Jurkat, Clone E6-1 (cell line): ENCODE measurements around the gene AGBL4.

Experiments
- DNase-seq: peaks from one replicate; pipeline ENCODE4 v3.0.0-alpha.2; 2011; ENCODE audit warnings: low read depth, low spot score
- H3K4me3 ChIP-seq: 2 replicates; pipeline ENCODE4 v1.5.1; 2011; ENCODE audit warnings: mild to moderate bottlenecking, low read length, control low read depth, moderate library complexity

AGBL4 gene

DNA sequence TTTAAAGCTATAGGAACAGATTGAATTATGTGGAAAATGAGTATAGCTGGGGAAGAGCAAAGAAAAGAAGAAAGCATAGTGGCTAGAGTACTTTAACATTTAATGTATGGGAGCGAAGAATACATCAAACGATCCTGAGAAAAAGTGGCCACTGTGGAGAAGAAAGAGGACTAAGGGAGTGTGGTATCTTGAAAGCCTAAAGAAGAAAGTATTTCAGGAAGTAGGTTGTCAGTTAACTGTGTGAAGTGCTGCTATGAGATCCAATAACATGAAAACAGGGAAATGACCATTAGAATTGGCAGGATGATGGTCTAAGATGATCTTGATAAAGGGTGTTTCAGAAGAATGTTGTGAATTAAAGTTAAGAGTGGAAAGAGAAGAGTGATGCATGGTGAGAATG is 1027.4 kb downstream of the AGBL4 start:
- no peak for DNase-seq
- no peak overlapping the region for H3K4me3 ChIP-seq

DNA sequence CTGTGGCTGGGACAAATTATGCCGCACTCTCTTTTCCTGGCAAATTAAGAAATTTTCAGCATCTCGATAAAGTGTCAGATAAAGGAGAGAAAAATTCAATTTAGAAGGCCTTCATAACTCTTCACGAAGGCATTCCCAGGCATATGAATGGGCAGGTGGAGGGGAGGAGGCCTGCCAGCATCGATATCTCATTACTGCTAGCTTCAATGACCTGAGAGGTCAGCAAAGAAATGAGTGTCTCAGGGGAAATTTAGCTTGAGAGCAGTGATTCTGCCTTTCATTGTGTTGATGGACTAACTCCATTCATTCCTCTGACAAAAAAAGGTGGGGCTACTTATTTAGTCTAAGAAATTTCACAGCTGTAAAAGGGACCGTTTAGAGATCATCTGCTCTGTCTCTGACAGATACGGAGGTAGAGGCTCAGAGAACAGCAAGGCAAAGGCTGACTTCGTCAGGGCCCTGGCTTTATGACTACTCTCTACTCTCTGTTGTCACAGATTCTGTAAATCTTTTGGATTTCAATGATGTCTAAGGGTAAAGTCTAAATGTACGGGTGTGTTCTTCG is 1035.0 kb downstream of the AGBL4 start:
- DNase-seq, result no peak
- no peak overlapping the region for H3K4me3 ChIP-seq

DNA sequence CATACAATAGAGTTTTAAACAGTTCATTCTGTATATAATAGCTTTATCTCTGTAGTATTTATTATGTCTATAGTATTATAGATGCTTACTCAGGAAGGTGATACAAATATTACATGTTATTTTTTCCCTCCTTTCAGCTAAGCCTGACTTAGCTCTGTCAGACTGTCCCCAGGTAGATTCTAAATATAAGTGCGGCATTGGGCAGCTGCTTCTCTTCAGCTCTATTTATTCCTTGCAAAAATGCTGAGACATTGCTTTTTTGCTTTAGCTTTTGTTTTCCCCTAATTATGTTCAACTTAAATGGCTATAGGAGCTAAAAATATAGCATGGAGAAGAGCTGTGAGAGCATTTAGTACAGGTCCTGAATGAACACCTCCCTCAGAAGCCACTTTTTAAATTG is 1043.8 kb downstream of the AGBL4 start:
- no peak overlapping the region for H3K4me3 ChIP-seq
- DNase-seq, result no peak

DNA sequence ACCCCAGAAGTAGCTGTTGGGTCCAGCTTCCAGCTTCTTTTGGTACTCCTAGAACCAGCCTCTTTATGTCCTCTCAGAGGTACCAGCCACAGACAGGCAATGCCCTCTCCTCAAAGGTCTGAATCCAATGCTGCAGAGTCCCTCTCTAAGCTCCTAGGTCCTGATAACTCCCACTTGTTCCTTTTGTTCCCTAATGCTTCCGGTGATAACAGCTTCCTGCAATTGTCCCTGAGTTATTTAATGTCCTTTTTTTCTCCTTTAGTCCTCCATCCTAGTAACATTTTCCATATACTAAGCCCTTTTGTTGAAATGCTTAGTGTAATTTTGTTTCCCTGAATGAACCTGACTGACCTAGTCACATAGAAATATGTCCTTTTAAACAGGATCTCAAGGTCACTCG is 1045.3 kb downstream of the AGBL4 start:
- DNase-seq, result no peak

DNA sequence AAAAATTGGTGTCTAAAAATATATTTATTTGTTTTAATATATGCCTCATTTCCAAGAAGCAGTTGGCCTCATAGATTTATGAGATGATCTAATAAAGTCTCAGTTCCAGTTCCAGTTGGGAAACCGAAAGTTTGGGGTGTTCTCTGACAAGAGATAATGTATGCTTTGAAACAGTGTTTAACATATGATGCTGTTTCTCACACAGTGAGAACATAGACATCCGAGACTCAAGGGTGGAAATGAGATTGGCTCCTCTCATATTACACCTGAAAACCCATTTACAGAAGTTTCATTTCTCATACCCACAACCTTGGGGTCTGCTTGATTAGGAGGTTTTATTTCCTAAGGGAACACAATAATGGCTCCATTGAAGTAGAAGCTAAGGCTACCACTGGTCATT is 1046.5 kb downstream of the AGBL4 start:
- H3K4me3 ChIP-seq, result no peak overlapping the region
- DNase-seq, result no peak

More for the DNA sequence above, 1045.3 kb downstream of the AGBL4 start:
- no peak overlapping the region for H3K4me3 ChIP-seq

DNA sequence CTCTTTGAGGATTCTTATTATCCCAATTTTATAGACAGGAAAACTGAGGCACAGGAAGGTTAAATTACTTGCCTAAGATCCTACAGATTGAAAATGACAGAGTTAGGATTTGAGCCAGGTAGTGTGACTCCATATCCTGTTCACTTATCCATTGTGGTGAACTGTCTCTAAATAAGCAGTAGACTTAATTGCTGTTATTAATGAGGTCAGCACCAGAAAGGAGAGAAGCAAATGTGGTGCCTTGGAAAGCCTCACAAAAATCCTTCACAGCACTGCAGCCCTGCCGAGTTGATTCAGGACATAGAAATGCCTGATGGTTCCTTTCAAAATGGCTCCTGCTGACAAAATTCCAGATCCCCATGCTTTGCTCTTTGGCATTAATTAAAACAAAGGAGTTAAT is 1053.8 kb downstream of the AGBL4 start:
- DNase-seq, result no peak
- no peak overlapping the region for H3K4me3 ChIP-seq

DNA sequence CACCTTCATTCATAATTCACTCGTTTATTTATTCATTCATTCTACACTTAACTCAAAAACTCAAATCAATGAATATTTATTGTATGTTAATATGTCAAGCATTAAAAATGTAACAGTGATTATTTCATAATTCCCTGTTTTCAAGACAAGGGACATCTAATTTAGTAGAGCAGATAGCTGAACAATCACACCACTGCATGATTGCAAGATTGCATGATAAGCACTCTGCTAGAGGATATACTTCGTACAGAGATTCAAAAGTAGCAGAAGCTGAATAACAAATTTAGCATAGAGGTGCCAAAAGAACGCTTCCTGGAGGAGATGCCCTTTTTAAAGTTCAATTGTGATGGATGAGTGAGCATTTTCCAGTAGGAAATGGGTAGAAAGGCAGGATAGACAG is 1056.4 kb downstream of the AGBL4 start:
- DNase-seq, result no peak
- H3K4me3 ChIP-seq, result no peak overlapping the region

DNA sequence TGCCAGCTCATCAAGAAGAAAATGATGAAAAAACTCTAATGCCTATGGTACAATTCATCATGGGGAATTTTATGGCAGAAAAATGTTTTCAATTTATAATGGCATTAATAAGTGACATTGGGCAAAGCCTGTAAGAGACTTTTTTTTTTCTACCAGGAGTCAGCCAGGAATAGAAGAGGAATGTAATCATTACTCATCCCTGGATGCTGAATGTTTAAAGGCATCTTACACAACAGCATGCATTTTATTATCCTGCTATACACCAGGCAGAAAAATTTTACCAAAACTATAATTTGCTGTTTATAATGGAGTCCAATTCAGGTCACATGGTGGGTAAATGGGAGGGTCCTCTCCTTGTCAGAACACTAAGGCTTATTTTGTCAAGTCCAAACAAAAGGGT is 1057.2 kb downstream of the AGBL4 start:
- H3K4me3 ChIP-seq, result no peak overlapping the region
- no peak for DNase-seq

DNA sequence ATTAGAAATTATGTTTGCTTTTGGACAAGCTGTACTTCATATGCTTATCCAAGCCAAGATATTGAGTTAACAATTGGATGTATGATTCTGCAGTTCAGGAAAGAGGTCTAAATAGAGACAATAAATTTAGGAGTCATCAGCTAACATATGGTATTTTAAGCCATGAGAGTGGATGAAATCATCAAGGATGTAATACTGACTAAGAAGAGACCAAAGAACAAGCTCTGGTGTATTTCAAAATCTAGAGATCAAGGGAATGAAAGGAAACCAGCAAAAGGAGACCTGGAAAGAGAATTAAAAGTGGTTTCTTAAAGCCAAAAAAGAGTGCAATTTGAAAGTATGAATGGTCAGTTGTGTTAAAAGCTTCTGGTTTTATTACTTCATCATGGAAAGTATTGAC is 1063.4 kb downstream of the AGBL4 start:
- no peak for DNase-seq
- no peak overlapping the region for H3K4me3 ChIP-seq

DNA sequence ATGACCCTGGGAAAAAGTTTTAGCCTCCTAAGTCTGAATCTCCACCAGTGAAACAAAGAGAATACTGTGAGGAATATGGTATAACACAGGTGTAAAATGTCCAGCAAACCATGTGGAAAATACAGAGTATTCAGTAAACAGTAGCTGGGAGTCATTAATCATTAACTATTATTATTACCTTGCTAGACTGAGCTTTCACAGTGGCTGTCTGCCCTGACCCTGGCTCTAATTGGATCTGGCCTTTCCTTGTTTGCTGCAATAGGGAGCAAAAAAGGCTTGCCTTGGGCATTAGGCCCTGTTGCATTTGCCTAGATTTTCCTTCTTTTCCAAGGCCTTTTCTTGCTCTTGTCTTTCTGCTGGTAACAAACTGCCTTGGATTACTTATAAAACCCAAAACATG is 1068.0 kb downstream of the AGBL4 start:
- H3K4me3 ChIP-seq, result no peak overlapping the region
- DNase-seq, result no peak

DNA sequence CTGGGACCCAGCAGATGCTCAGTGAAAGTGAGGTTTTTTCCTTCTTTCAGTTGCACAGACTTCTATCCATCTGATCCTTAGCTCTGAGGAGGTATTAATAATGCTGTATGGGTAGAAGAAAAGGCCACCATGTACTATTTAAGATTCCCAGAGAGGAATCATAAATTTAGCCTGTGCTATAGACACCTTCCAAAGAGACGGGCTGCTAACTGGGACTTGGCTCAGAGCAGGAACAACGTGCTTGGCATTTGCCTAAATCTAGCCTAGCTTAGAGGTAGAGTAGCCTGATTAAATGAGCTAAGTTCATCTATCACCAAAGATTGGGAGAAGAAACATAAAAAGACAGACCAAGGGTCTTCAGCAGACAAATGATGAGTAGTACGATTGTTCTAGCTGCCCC is 1070.1 kb downstream of the AGBL4 start:
- no peak for DNase-seq
- H3K4me3 ChIP-seq, result no peak overlapping the region

DNA sequence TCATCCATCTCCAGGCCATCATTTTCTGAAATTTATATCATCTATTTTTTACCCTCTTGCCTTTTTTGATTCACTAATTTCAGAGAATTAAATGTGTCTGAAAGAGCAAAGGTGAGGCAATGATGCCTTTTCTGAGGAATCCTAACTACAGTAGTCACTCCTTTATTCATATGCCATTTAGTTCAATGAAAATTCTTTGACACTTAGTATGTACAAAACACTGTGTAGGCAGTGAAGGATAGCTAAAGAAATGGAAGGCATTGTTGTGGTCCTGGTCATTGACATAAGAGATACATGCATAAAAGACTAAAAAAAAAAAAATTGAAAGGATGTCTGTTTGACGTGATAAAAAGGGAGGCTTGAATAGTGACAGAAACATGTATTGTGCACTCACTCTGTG is 1075.2 kb downstream of the AGBL4 start:
- DNase-seq, result no peak

DNA sequence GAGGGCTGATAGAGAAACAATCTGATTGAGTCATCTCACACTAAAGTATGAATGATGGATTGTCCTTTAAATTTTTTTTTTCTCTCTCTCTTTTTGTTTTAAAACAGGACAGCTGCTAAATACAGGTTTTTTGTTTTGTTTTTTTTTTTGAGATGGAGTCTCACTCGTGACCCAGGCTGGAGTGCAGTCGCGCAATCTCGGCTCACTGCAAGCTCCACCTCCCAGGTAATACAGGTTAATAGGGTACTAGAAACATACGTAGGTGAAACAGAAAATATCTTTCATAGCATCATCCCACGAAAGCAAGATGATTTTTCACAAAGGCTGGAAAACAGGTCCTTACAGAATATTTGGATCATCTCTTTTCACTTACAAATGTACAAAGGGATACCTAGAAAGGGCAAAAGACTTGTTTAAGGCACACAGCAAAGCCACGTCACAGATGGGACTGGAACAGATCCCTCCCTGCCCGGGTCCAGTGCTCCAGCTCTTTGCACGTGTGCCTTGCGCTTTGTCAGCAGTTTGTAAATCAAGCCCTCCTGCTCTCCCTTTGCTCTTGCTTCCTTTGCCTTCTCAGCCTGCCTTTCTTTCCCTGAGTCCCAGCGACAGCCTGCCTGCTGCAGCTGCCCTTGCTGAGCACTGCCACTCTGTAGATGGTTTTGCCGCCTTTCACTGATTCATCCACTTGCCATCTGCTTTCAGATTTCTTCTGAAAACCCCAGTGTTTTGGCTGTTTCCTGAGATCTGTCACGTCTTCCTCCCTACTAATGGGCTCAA is 1075.8 kb downstream of the AGBL4 start:
- H3K4me3 ChIP-seq, result no peak overlapping the region
- DNase-seq, result no peak

More for the DNA sequence above, 1075.2 kb downstream of the AGBL4 start:
- no peak overlapping the region for H3K4me3 ChIP-seq

DNA sequence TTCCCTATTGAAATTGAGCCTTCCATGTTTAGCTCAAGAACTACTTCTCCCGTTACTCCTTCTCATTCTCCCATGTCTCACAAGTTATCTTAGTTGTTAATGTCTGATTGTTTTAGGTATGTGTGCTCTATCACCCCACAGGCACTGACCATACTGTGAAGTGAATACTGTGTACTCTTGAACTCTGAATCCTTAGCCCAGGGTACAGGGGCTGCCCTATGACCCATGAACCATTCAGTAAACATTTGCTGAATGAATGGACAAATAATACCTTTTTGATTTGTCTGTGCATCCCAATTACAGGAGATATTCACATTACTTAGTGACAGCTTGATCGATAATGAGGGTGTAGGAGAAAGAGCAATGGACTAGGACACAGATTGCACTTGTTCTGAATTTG is 1077.7 kb downstream of the AGBL4 start:
- H3K4me3 ChIP-seq, result no peak overlapping the region

DNA sequence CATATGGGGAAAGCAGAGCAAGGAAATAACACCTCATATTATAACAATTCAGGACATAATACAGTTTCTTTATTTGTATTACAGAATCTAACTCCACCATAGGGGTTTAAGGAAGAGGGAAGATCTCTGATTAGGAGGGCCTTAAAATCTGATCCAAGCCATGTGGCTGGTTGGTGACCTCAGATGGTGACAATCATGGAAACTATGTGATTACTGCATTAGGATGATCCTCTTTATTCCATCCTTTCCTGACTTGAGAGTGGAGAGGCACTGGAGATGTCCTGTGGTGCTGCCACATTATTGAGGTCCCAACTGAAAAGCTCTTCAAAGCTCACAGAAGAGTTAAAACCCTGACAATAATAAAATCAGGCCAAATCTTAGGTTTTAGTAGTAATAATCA is 1078.9 kb downstream of the AGBL4 start:
- DNase-seq, result no peak
- H3K4me3 ChIP-seq, result no peak overlapping the region

More for the DNA sequence above, 1077.7 kb downstream of the AGBL4 start:
- DNase-seq, result no peak

DNA sequence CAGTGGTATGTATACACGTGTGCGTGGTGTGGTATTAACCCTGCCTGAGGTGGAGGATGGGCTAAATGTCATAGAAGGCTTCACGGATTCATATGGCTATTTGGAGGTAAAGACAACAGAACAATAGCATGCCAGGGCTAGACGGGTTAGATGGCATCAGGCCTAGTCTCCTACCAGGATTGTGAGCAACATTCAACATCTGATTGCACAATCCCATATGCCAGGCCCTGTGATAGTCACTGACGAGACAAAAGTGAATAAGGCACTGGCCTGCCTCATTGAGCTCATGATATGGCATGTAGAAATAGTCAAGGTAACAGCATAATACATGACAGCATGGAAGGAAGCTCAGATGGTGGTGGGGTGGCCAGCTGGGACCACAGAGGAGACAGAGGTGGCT is 1079.9 kb downstream of the AGBL4 start:
- DNase-seq, result no peak
- no peak overlapping the region for H3K4me3 ChIP-seq

DNA sequence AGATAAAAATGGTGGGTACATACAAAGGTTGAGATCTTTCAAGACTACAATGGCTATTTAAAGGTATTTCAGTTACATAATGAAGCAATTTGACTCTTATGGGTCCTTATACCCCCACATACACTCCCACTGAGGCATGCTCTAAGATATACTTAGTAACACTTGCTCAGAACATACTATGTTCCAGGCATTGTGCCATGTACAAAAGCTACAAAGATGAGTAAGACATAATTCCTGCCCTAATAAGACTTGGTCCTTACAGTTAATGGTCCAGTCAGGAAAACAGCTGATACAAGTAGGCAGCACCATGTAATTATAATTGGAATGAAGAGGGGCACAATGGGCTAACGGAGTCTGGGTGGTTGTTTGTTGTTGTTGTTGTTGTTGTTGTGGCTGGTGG is 1080.4 kb downstream of the AGBL4 start:
- no peak for DNase-seq

DNA sequence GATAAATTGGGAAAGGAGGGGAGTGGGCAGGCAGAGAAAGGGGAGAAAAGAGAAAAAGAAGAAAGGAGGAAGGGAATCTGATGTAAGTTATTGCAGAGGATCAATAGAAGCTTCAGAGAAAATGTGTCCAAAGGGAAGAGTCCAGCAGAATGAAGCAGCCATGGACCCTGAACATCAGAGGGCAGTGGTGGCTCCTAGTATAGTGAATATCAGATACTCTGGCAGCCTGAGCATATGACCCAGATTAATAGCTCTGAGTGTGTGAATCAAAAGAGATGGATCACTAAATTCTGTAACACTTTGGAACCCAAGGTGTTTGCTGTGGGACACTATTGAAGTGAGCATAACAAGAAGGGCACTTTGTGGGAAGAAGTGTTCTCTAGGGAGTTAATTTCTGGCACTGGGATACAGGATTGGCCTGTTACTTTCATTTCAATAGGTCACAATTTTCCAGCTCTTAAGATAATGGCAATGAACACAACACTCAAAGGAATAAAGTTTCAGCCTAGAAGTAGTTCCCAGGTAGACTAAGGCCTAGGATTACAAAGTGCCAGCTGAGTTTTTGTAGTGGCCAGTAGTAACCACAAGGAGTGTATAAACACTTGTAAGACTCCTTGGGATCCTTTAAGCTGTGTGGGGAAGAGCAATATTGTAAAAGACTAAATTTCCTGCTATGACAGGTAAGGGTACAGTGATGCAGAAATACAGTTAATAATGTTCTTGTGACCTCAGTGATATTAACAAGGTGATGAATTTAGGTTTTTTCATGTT is 1082.6 kb downstream of the AGBL4 start:
- no peak overlapping the region for H3K4me3 ChIP-seq
- no peak for DNase-seq

More for the DNA sequence above, 1080.4 kb downstream of the AGBL4 start:
- H3K4me3 ChIP-seq, result no peak overlapping the region

DNA sequence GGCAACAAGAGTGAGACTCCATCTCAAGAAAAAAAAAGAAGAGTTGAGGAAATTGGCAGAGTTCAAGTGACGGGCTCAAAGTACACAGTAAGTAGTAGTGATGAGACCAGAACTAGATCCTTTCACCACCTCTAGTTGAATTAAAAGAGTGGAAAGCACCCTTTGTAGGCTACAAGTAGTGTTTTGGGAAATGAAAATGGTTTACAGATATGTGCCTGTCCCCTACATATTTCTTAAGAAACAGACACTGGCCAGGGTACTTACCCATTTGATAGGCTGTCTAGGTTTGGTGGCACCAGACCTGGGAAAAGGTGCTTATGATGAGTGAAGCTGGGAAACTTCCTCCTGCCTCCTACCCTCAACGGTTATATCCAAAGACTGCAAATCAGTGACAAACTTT is 1083.4 kb downstream of the AGBL4 start:
- DNase-seq, result no peak
- H3K4me3 ChIP-seq, result no peak overlapping the region

DNA sequence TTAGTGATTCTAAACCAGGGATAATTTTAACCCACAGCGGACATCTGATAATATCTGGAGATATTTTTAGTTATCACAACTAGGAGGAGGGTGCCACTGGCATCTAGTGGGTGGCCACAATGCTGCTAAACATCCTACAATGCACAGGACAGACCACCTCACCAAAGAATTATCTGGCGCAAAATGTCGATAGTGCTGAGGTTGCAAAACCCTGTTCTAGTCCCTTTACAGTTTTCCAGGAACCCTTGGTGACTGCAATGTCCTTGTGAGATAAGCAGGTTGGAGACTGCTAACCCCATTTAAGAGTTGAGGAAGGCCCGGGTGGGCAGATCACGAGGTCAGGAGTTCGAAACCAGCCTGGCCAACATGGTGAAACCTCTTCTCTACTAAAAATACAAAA is 1083.9 kb downstream of the AGBL4 start:
- DNase-seq, result no peak
- no peak overlapping the region for H3K4me3 ChIP-seq
